Mesenteric fat pad (tissue), 1 donor: Measurements from ENCODE around the gene PRKG1. TPM values are rescaled to one million over a fixed set of nuclear protein-coding genes. Genes with fewer than 3 reads are reported as not detected.
"Not testable (repeated sequence)": the region's sequence is repeated elsewhere in the genome, so short reads cannot be mapped to it uniquely, and the experiment has no call there.

Source experiments
- DNase-seq: peaks from one replicate; pipeline ENCODE4 v3.0.0-alpha.2; 2020; ENCODE audit warnings: low spot score
- total RNA-seq: library from RNA; stranded (reverse); fragmentation: NEBNext Ultra II Directional; extraction: Animal tissue kit (Norgen Biotek cat#: 25700); gene quantifications from one replicate; pipeline ENCODE4 v1.2.1, GENCODE V29; 2021
- donor health status: DM: yes; HTN: yes; CAD: no.

Gene PRKG1
- total RNA-seq, 1 donor from 2014 or later: 12.9 TPM

GRCh38 chr10:52185256-52185655 is 1111.0 kb downstream of the PRKG1 start:
- DNase-seq: no peak

- DNase-seq: no peak
Observed at GRCh38 chr10:52187521-52188258, 1113.4 kb downstream of the PRKG1 start.

DNA sequence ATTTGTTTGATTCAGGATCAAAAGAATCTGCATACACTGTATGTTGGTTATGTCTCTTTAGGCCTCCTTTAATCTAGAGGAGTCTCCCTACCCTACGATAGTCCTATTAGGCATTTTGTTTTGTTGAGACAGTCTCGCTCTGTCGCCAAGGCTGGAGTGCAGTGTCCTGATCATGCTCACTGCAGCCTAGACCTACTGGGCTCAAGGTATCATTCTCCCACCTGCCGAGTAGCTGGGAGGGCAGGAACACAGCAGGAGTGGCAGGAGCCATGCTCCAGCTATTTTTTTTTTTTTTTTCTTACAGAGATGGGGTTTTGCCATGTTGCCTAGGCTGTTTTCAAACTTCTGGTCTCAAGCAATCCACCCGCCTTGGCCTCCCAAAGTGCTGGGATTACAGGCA is 1116.8 kb downstream of the PRKG1 start:
- no peak for DNase-seq

DNA sequence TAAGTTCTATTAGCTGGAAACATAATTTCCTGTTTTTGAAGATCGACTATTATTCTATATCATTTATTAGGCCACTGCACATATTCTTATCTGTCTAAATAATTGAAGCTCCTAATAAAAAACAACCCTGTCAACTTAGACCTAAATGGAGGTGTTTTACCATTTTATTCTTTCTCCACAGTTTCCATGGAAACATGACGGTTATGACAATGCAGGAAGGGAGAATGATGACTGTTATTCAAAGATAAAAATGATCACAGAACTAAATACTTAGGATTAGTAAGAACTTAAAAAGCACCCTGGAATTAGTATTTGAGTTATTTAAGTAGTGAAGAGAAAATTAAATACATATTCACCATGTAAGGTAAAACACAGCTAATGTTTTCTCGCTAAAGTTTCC is 1119.9 kb downstream of the PRKG1 start:
- no peak for DNase-seq

DNA sequence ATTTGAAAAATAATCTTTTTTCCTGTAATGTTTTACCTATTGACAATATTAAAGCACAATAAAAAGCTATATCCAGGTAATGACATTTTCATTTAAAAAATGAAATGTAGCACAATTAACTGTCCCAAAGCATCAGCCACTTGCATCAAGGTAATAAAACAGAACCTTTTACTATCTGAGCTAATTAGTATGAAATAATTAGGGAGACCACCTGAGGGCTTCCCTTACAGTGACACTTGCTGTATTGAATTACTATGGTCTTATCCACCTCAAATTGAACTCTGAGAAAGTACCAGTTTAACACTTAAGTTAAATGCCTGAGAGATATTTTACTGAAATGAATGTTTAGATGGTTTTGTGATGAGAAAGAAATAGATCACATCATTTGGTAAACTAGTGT is 1120.4 kb downstream of the PRKG1 start:
- no peak for DNase-seq

- no peak for DNase-seq
Observed at GRCh38 chr10:52197098-52197497, 1122.8 kb downstream of the PRKG1 start.

GRCh38 chr10:52198540-52198939 is 1124.3 kb downstream of the PRKG1 start:
- no peak for DNase-seq

- DNase-seq: not testable (repeated sequence)
Observed at GRCh38 chr10:52204906-52205305, 1130.6 kb downstream of the PRKG1 start.

DNA sequence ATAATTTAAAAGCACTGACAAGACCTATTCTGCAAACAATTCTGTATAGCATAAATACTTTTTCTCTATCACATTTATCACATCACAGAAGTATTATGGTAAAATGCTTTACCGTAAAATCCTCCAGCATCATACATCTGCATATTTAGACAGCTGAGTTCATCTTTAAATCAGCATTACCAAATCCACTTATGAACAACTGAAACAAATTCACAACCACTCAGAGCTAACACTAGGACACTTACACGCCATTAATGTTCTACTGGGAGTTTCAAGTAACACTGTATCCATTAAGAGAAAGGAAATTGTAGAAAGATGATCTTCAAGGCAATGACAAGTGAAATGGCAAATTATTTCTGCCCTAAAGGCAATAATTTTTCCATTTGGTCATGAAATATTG is 1134.1 kb downstream of the PRKG1 start:
- no peak for DNase-seq

GRCh38 chr10:52210161-52210560 is 1135.9 kb downstream of the PRKG1 start:
- no peak for DNase-seq

DNA sequence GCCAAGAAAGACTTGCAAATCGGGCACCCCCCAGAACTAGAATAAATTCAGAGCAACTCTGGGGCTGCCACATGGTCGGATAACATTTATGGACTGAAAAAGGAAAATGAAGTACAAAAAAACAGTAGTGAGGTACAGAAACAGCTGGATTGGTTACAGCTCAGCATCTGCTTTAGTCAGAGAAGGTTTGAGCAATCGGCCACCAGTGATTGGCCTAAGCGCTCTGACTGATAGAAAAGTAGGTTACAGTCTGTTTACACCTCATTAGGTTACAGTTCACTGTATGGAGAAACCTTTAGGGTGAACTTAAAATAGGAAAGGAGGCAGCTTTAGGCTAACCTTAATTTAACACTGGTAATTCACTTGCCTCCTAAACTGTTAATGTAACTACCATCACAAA is 1137.8 kb downstream of the PRKG1 start:
- DNase-seq: no peak

GRCh38 chr10:52212802-52213201 is 1138.5 kb downstream of the PRKG1 start:
- no peak for DNase-seq

DNA sequence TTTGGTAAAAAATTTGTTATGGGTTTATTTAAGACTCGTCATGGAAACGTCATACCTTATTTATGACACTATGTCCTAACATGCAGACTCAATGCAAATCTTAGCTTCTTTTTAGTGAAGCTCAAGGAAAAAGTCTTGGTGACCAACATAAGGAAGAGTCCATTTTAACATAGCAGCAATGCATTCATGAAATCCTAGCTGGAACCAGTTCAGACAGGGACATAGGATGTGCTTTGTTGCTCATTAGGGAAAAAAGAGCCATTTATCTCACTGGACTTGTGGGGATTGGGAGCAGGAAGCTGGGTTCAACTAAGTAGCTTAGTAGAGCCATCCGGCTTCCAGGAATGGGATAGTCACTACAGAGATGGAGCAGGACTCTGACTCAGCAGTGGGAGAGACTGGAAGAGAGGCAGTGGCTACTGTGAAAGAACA is 1139.0 kb downstream of the PRKG1 start:
- DNase-seq: no peak

DNA sequence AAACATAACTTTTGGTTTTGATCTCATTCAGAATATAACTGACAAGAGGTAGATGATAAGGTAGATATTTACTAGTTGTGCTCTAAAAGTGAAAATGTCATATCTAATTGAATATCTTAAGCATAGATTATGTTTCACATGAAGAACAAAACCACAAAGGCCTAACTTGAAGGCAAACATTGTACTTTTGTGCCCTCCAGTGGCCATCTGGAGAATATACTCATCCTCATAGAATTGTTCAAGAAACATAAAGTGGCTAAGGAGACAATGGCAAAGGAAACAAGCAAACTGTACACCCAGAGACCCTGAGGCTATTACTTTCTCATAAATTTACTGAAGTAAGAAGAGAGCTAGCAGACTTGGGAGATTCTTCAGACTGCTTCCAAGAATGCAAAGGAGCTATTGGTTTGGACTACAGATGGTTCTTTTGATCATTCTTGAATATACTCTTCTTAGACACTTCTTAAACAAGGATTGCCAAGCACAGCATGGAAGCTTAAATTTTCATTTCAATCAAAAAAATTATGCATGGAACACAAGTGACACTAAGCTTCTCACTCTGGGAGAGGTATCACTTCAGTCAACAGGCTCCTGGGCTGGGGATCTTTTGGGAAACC is 1141.6 kb downstream of the PRKG1 start:
- no peak for DNase-seq

DNA sequence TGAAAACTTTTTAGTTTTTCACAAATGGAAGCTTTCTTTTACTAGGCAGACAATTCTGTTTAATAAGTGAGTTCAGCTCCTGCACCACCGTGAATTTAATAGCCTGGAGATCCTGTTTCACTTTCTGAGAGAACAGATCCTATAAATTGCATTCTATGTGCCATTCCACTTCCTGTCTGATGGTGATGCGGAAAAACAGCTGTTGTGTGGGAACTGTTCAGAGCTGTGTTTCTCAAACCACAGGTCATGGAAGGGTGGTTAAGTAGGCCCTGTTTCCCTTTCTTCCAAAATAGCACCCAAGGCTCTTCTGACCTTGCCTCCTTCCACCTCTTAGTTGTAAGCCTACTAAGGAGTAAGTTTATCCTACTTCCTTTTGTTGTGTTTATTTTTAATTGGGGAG is 1142.6 kb downstream of the PRKG1 start:
- DNase-seq: no peak

DNA sequence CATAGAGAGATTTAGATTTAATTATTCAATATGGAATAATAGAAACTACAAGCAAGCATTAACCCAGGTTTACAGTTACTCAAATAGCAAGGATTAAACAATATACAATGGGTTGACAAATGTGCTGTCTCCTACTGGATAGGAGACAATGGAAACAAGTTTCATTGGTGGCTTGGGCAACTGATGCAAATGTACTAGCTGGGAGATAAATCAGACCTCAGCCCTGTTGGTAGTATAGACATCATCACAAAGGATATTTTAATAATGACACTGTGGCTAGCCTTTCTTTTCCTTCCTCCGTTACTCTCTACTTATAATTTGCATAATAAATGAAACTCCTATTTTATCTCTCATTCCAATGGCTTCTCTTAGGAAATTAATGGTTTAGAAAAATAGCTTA is 1143.2 kb downstream of the PRKG1 start:
- no peak for DNase-seq

- no peak for DNase-seq
Observed at GRCh38 chr10:52220947-52221346, 1146.7 kb downstream of the PRKG1 start.

GRCh38 chr10:52221923-52222322 is 1147.6 kb downstream of the PRKG1 start:
- no peak for DNase-seq

- DNase-seq: no peak
Observed at GRCh38 chr10:52226197-52226847, 1152.0 kb downstream of the PRKG1 start.

- no peak for DNase-seq
Observed at GRCh38 chr10:52228556-52228955, 1154.3 kb downstream of the PRKG1 start.

DNA sequence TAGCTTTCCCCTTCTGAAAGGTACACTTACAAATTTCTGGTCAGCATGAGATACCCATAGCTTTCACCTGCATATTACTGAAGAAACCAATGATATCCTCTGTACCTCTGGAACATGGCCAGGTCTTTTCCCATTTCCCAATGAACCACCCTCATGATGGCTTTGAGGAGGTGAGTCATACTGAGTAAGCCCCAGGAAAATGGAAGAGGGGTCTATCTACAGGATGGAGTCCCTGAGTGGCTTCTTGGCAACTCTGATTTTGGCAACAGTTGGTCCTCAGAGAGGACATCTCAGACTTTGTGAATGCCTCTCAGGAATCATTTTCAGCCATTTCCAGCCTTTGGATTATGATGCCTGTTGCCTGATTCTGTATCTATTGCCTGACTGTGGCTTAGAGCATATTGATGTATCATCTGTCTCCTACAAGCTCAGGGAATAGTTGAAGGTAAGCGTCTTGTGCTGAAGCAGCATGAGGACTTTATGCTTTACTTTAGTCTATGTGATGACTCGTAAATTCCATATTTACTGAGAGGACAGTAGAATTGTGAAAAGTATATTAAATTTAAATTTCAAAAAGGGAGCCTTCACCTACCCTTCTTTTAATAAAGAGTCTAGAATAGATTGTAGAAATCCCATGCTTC is 1155.1 kb downstream of the PRKG1 start:
- DNase-seq: no peak
